Measurements from ENCODE around the gene WIZ. TPM values are rescaled to one million over a fixed set of nuclear protein-coding genes. Genes with fewer than 3 reads are reported as not detected.
"Not testable (repeated sequence)": the region's sequence is repeated elsewhere in the genome, so short reads cannot be mapped to it uniquely, and the experiment has no call there.

WIZ gene
- total and polyA plus RNA-seq, 2 of the 4 experiments (the other 2 are of a cell fraction), result 0.90 to 27.1 TPM

DNA sequence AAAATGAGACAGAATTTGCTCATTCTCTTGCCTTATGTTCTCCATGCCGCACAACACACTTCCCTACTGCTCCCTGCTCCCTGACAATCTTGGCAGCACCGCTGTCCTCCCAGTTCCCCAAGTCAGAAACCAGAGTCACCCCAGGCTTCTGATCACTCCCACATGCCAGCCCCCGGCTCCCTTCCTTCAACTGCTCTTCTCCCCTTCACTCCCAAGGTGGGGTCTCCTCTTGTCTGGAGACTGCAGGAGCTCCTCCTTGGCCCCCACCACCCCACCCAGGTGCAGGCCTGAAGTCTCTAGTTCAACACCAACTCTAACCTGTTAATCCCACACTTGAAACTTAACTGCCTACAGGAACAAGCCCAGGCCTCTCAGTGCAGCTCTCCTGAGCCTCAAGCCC lies 53.3 kb downstream of the WIZ start:
- Histone ChIP-seq H2BK5ac (ENCODE audit: low read depth, low read length, poor library complexity, severe bottlenecking) (no peak overlapping the region), H3K23ac (ENCODE audit: low read depth, low read length) (no peak overlapping the region), H3K14ac (replicated peaks; ENCODE audit: low read depth, low read length) (no peak overlapping the region), H4K91ac (ENCODE audit: insufficient read depth, low read depth, low read length) (no peak overlapping the region), H4K20me1 (ENCODE audit: insufficient read depth, low read length) (peaks cover 61% of the 10 kb centered on the region), H3K9me1 (ENCODE audit: insufficient read depth, low read length) (peaks cover 9% of the 10 kb centered on the region; the same call in 1 of the 2 replicates), H3K4me1 (ENCODE audit: control insufficient read depth, insufficient read depth, low read length) (no peaks in the 10 kb centered on the region; the same call in 1 of the 2 replicates), H2BK20ac (ENCODE audit: low read depth, low read length) (no peak overlapping the region), H2BK15ac (ENCODE audit: low read depth, low read length) (no peak overlapping the region), H3K9ac (ENCODE audit: low read depth, low read length) (no peak overlapping the region), H2AK5ac (ENCODE audit: low read depth, low read length) (no peak overlapping the region), H3K79me1 (ENCODE audit: low read depth in 1 of 2, low read length in 2 of 2) (peaks cover 14 to 60% of the 10 kb centered on the region in 2 experiments), H3K4ac (ENCODE audit: low read depth, low read length) (no peak overlapping the region), H3K36me3 (ENCODE audit: control insufficient read depth, insufficient read depth, low read length) (peaks cover 64% of the 10 kb centered on the region), H4K8ac (ENCODE audit: low read depth in 2 of 2, low read length in 2 of 2) (no peak overlapping the region), H3K27ac (ENCODE audit: insufficient read depth, low read length) (no peak overlapping the region), H2AK9ac (replicated peaks; ENCODE audit: low read depth, low read length, poor library complexity) (no peak overlapping the region), H3K4me3 (ENCODE audit: insufficient read depth, low read depth, low read length) (no peak overlapping the region), H3K4me2 (ENCODE audit: low read depth, low read length) (no peak overlapping the region), H3K56ac (ENCODE audit: extremely low read depth, insufficient read depth, low read length) (no peak overlapping the region), H3K9me3 (ENCODE audit: control insufficient read depth, insufficient read depth, low read length) (no peaks in the 10 kb centered on the region), H3K27me3 (ENCODE audit: control insufficient read depth, insufficient read depth, low read length) (no peaks in the 10 kb centered on the region), H3K18ac (ENCODE audit: low read depth, low read length) (no peak overlapping the region), H4K5ac (ENCODE audit: low read depth, low read length) (no peak overlapping the region), H2BK120ac (ENCODE audit: low read depth, low read length) (no peak overlapping the region), H2AFZ (replicated peaks; ENCODE audit: low read length, poor library complexity) (no peak overlapping the region)
- no peak for DNase-seq
- intact Hi-C loops (cut with micrococcal nuclease), result no loop called here
- dilution Hi-C loops (cut with HindIII; ENCODE audit: low sequenced_read_pairs, unreplicated experiment), result no loop called here
- TF ChIP-seq RFX5 (IDR thresholded peaks at IDR 0.05; ENCODE audit: low read depth, low read length) (no peak), BHLHE40 (IDR thresholded peaks at IDR 0.05; ENCODE audit: low read depth, low read length) (no peak), SMC3 (IDR thresholded peaks at IDR 0.05; ENCODE audit: low read depth, low read length) (no peak), CEBPB (IDR thresholded peaks at IDR 0.05; ENCODE audit: low read depth, low read length) (no peak)
- TF ChIP-seq, protein P1, sequence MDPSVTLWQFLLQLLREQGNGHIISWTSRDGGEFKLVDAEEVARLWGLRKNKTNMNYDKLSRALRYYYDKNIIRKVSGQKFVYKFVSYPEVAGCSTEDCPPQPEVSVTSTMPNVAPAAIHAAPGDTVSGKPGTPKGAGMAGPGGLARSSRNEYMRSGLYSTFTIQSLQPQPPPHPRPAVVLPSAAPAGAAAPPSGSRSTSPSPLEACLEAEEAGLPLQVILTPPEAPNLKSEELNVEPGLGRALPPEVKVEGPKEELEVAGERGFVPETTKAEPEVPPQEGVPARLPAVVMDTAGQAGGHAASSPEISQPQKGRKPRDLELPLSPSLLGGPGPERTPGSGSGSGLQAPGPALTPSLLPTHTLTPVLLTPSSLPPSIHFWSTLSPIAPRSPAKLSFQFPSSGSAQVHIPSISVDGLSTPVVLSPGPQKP (IDR thresholded peaks at IDR 0.05; ENCODE audit: borderline replicate concordance, low read depth, low read length), result no peak
- BruUV-seq (replicated peaks), result no TSS peak
- 100% methylated on average over 3 of the region's 3 CpGs; no CpG with 5 or more reads in 1 of the 2 experiments for WGBS, 2 experiments (ENCODE audit: extremely low coverage in 2 of 2, insufficient read length in 1 of 2)
- ChIA-PET CTCF (no interaction called here), POLR2A (ENCODE audit: unreplicated experiment) (no interaction called here)
- no peak for ATAC-seq (ENCODE audit: low read depth)
- in situ Hi-C loops (cut with MboI; ENCODE audit: low sequenced_read_pairs), result no loop called here

DNA sequence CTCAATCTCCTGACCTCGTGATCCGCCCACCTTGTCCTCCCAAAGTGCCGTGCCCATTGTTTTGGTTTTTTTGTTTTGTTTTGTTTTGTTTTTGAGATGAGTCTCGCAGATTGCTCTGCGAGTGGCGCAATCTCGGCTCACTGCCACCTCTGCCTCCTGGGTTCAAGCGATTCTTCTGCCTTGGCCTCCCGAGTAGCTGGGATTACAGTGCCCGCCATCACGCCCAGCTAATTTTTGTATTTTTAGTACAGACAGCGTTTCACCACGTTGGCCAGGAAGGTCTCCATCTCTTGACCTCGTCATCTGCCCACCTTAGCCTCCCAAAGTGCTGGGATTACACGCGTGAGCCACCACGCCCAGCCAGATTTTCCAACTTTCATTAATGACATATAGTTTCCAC lies 54.5 kb downstream of the WIZ start:
- H3K18ac ChIP-seq (ENCODE audit: low read depth, low read length); H3K14ac ChIP-seq (replicated peaks; ENCODE audit: low read depth, low read length); H3K4me2 ChIP-seq (ENCODE audit: low read depth, low read length); H4K8ac ChIP-seq (ENCODE audit: low read depth in 2 of 2, low read length in 2 of 2); POLR2A ChIA-PET (ENCODE audit: unreplicated experiment); H2AFZ ChIP-seq (replicated peaks; ENCODE audit: low read length, poor library complexity); H2BK120ac ChIP-seq (ENCODE audit: low read depth, low read length); H2BK20ac ChIP-seq (ENCODE audit: low read depth, low read length); H3K27ac ChIP-seq (ENCODE audit: insufficient read depth, low read length); H3K4me3 ChIP-seq (ENCODE audit: insufficient read depth, low read depth, low read length); H2AK9ac ChIP-seq (replicated peaks; ENCODE audit: low read depth, low read length, poor library complexity); ATAC-seq (ENCODE audit: low read depth); H2BK5ac ChIP-seq (ENCODE audit: low read depth, low read length, poor library complexity, severe bottlenecking); H4K91ac ChIP-seq (ENCODE audit: insufficient read depth, low read depth, low read length); H4K5ac ChIP-seq (ENCODE audit: low read depth, low read length); H3K4ac ChIP-seq (ENCODE audit: low read depth, low read length); DNase-seq; H3K56ac ChIP-seq (ENCODE audit: extremely low read depth, insufficient read depth, low read length); H2AK5ac ChIP-seq (ENCODE audit: low read depth, low read length); intact Hi-C loops (cut with micrococcal nuclease); H2BK15ac ChIP-seq (ENCODE audit: low read depth, low read length); in situ Hi-C loops (cut with MboI; ENCODE audit: low sequenced_read_pairs); BruUV-seq (replicated peaks); H3K9ac ChIP-seq (ENCODE audit: low read depth, low read length); H3K4me1 ChIP-seq (ENCODE audit: control insufficient read depth, insufficient read depth, low read length); H3K23ac ChIP-seq (ENCODE audit: low read depth, low read length); H3K9me3 ChIP-seq (ENCODE audit: control insufficient read depth, insufficient read depth, low read length); H3K27me3 ChIP-seq (ENCODE audit: control insufficient read depth, insufficient read depth, low read length); H3K9me1 ChIP-seq (ENCODE audit: insufficient read depth, low read length); dilution Hi-C loops (cut with HindIII; ENCODE audit: low sequenced_read_pairs, unreplicated experiment): not testable (repeated sequence)
- peaks cover 49% of the 10 kb centered on the region for H4K20me1 ChIP-seq (ENCODE audit: insufficient read depth, low read length)
- H3K79me1 ChIP-seq (ENCODE audit: low read depth in 1 of 2, low read length in 2 of 2), result peaks cover 17 to 52% of the 10 kb centered on the region in 2 experiments
- WGBS, 2 experiments (ENCODE audit: extremely low coverage in 2 of 2, insufficient read length in 1 of 2), result 93% methylated on average over 3 of the region's 17 CpGs; no CpG with 5 or more reads in 1 of the 2 experiments
- CTCF ChIA-PET, result interaction anchor here (0.7 to 0.8 kb wide), 2 partner anchors 10 to 111 kb away, joined by 3 to 5 read pairs; no protein-coding TSS in a partner anchor
- peaks cover 55% of the 10 kb centered on the region for H3K36me3 ChIP-seq (ENCODE audit: control insufficient read depth, insufficient read depth, low read length)

Measured in IMR-90 (cell line).